ENCODE measurements around the gene ASTN2.

The ASTN2 gene, protein sequence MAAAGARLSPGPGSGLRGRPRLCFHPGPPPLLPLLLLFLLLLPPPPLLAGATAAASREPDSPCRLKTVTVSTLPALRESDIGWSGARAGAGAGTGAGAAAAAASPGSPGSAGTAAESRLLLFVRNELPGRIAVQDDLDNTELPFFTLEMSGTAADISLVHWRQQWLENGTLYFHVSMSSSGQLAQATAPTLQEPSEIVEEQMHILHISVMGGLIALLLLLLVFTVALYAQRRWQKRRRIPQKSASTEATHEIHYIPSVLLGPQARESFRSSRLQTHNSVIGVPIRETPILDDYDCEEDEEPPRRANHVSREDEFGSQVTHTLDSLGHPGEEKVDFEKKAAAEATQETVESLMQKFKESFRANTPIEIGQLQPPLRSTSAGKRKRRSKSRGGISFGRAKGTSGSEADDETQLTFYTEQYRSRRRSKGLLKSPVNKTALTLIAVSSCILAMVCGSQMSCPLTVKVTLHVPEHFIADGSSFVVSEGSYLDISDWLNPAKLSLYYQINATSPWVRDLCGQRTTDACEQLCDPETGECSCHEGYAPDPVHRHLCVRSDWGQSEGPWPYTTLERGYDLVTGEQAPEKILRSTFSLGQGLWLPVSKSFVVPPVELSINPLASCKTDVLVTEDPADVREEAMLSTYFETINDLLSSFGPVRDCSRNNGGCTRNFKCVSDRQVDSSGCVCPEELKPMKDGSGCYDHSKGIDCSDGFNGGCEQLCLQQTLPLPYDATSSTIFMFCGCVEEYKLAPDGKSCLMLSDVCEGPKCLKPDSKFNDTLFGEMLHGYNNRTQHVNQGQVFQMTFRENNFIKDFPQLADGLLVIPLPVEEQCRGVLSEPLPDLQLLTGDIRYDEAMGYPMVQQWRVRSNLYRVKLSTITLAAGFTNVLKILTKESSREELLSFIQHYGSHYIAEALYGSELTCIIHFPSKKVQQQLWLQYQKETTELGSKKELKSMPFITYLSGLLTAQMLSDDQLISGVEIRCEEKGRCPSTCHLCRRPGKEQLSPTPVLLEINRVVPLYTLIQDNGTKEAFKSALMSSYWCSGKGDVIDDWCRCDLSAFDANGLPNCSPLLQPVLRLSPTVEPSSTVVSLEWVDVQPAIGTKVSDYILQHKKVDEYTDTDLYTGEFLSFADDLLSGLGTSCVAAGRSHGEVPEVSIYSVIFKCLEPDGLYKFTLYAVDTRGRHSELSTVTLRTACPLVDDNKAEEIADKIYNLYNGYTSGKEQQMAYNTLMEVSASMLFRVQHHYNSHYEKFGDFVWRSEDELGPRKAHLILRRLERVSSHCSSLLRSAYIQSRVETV (N-terminal part only)

DNA sequence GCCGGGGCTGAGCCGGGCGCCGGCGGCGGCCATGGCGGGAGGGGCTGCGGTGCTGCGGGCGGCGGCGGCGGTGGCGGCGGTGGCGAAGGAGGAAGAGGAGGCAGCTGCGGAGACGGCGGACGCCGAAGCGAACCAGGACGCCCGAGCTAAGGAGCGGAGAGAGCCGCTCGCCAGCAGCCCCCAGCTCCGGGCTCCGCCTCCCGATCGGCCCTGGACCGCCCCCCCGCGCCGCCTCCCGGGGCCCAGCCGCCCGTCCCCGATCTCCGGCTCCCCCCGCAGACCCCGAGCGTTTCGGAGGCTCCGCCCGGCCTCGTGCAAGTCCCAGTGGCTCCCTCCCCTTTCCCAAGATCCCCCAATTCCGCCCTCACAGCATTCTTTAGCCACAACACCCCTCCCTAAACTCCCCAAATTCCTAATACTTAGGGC, at the start of gene ASTN2:
Gene ASTN2 (minus strand): TSS at position 152 of the 426 bp plus-strand sequence. CDS start 119 bp downstream, at position 33.
- DNase-seq (ENCODE audit: low read depth), result no peak

DNA sequence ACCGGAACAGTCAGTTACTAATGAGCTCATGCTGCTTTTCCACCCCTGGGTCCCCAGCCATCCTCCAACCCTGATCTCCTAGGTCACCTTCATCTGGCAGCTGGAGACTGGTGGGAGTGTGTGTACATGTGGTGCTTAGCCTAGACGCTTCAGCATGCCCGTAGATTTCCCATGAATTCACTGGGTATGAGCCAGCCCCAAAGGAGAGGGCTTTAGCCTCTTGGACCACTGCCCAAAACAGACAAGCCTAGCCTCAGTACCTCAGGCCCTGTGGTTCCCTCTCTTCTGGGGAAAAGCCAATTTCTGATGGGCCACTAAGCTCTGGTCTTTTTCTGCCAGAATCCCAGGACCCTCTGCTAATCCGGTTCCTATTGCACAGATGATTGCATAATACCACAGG, 48.0 kb upstream of the ASTN2 start:
- no peak for DNase-seq (ENCODE audit: low read depth)

DNA sequence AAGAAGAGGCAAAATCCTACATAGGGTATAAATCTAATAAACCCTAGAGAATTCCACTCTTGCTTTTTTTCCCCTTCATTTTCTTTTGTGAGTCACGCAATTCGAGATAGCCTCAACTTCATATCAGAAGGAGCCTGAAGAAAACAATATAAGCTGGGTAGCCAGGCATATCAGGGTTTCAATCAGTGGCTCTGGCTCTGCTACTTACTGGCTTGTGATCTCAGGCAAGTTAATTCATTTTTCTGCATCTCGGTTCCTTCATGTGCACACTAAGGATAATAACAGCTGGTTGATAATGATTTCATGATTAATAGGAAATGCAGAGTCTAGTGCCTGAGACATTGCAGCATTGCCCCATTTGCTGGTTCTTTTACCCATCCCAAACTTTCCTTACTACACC, 46.5 kb upstream of the ASTN2 start:
- DNase-seq (ENCODE audit: low read depth), result no peak

DNA sequence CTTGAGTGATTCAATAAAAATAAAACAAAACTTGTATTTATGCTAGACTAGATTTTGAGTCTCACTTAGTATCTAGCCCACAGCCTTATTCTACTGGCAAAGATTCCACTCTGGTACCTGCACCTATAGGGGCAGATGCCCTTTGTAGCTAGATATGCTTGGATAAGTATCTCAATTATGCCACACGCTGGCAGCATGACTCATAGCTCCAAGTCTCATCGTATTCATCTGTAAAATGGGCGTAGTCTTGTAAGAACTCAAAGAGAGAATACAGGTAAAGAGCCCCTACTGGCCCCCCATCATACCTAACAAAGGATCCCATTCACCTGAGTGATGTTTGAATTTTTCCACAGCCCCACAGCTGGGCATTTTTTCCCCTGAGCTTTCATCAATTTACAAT, 45.9 kb upstream of the ASTN2 start:
- no peak for DNase-seq (ENCODE audit: low read depth)

DNA sequence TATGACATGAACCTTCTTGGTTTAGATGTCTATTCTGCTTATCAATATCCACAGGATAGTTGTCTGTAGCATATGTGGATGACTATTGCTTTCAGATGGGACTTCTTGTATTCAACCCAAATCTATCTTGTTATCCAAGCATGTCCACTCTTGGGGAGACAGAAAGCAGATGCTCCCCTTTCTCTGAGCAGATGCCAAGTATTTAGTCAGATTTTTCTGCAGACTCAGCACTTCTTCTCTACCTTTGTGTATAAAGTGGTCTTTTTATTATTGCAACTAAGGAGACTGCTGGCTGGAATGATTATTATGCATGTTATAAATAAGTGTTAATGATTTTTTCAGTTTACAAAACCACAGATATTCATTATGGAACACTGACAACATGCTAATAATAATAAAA, 45.1 kb upstream of the ASTN2 start:
- no peak for DNase-seq (ENCODE audit: low read depth)

DNA sequence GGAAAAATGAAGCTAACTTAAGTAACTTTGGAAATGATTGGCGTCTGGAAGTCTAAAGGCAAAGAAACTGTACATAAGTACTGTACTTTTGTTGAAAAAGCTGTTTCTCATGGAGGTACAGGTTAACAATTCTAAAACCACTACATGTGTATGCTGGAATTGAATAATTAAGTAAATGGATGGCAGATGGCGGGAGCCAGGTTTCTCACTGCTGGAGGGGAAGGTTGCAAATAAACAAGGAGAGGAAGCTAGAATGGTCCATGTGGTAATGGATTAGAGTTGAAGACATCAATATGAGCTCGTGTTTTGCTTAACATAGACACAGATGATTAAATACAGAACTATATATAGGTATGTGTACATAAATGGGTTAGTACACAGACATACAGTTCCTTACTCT, 43.2 kb upstream of the ASTN2 start:
- DNase-seq (ENCODE audit: low read depth), result no peak

DNA sequence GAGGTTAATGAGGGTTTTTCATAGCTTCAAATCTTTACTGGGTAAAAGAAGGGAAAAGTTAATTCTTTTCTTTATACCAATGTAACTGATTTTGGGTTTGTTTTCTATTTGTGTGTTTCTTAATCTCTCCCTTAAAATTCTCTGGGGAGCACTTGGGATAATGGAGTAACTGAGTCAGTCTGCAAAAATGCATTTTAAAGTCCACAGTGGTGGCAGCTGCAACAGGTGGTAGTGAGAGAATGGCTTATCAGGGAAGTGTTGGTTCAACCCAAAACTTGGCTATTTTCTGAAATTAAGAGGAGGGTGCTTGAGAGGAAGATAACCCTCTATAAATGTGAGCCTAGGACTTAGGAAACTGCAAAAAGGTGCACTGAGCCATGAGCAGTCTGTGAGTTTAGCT, 39.9 kb upstream of the ASTN2 start:
- DNase-seq (ENCODE audit: low read depth), result no peak

DNA sequence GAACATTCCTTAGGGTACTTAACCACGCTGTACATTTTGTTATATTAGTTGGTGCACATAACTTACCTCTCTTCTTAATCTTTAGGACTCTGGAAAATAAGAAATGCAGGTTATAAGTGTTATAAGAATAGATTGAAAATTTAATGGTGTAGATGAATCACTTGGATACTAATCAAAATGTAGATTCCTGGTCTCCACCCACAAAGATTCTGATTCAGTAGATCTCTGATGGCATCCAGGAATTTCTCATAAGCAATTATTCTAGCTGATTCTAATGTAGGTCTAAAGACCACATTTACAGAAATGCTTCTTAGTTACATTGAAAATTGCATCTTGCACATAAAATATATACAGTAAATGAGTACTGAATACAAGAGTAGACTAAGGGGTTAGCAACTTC, 38.9 kb upstream of the ASTN2 start:
- DNase-seq (ENCODE audit: low read depth), result no peak

DNA sequence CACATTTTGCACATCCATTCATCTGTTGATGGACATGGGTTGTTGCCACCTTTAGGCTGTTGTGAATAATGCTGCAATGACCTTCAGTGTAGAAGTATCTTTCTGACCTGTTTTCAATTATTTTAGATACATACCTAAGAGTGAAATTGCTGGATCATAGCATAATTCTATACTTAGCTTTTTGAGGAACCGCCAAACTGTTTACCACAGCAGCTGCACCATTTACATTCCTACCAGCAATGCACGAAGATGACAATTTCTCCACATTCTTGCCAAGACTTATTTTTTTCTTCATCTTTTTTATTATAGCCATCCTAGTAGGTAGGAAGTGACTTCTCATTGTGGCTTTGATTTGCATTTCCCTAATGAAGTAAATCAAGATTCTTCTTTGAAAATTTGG, 36.5 kb upstream of the ASTN2 start:
- no peak for DNase-seq (ENCODE audit: low read depth)

DNA sequence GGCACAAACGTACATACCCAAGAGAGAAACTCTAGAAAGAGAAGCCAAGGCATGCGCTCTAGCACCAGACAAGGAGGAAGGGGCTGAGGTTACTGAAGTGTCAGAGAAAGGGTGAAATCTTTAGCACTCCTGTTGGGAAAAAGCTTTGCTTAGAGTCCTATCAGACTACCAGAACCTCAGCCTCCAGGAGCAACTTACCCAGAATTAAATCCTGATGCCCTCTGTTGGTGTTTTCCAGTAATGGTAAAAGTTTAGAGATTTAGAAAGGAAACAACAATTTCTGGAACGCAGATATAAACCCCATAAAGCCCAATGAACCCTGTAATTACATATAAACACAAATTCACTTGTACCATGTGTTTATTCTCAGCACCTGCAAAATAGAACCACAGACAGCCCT, 33.2 kb upstream of the ASTN2 start:
- no peak for DNase-seq (ENCODE audit: low read depth)

DNA sequence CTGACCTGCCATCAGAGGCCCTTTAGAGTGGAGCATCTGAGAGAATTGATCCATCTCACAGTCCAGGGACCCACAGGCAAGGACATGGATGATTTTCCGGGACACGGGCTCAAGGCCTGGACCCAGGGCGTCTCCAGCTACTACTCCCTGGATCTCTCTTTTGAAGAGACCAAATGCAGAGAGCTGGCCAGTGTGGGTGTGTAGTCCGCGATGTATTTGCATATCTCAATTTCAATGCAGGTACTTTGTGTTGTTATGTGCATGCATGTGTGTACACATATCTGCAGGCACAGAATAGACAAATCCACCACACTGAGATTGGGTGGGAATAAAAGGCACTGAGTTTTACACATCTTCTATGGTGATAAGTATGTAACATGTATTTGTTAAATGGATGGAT, 30.8 kb upstream of the ASTN2 start:
- no peak for DNase-seq (ENCODE audit: low read depth)

DNA sequence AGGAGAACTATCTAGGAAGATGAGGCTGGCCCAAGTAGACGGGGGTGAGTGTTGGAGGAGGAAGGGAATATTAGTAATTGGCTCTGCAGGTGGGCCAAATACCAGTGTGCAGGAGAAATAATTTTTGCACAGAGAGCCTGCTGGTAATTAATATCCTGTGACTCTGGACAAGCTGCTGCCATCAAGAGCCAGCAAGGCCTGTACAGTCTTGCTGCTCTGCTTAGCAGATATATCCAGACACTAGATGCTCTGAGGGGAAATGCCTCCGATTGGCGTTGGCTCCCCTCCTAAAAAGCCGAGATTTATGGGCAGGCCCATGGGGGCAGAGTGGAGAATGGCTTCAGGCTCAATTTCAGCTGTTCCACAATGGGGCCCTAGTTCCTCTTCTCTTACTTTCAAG, 29.6 kb upstream of the ASTN2 start:
- DNase-seq (ENCODE audit: low read depth), result no peak

DNA sequence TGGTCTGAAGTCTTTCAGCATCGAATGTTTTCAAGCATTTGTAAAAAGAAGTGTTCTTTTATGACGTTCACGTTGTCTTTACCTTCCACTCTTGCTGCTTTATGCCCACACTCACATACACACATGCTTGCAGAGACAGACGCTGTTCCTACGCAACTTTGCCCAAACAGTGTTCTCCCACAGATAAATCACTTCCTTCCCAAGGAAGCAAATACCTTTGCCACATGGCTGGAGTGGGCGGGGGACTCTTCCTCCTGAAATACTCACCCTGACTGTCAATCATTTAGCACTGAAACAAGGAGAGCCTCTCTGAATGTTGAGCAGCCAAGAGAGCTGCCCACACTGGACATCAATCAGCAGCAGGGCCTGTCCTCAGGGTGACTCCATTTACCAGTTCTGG, 22.4 kb upstream of the ASTN2 start:
- DNase-seq (ENCODE audit: low read depth), result no peak

DNA sequence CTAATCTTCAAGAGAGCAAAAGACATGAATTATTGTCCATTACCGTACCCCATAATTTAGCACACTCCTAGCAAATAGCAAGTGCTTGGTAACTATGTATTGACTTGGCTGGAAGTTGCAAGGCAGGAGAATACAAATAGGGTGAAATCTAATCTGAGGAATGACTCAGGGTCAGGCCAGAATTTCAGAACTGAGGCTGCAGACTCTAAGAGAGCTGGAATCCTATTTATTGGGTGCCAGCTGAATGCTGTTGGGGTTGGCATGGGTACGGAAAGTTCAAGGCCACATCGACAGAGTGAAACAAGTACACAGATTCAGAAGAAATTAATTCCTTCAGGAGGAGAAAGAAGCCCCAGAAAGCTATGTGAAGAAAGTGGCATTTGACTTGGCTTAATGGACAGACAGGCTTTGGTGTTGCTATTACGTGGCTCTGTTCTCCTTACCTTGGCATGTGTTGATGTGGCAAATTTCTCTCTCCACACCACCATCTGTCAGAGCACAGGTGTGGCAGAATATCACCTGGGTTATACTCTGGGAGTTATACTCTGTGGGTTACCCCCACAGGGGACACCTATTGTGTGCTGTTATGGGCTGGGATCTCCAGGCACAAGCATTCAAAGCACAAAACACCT, 20.9 kb upstream of the ASTN2 start:
- DNase-seq (ENCODE audit: low read depth), result no peak

DNA sequence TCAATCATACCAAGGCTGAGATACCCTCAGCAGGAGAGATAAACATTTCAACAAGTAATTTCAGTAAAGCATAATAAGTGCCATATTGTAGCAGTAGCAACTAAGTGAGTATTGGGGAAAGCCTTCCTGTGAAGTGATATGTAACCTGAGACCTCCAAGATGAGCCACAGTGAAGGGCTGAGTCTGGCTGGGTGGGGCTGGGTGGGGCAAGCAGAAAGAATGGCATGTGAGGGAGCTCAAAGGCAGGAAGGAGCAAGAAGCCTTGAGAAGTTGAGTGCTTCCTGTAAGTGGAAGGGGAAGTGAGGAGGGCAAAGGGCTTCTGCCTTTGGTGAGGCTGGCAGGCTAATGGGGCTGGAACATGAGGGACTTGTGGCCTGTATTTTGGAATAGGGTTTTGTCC, 19.7 kb upstream of the ASTN2 start:
- DNase-seq (ENCODE audit: low read depth), result no peak

DNA sequence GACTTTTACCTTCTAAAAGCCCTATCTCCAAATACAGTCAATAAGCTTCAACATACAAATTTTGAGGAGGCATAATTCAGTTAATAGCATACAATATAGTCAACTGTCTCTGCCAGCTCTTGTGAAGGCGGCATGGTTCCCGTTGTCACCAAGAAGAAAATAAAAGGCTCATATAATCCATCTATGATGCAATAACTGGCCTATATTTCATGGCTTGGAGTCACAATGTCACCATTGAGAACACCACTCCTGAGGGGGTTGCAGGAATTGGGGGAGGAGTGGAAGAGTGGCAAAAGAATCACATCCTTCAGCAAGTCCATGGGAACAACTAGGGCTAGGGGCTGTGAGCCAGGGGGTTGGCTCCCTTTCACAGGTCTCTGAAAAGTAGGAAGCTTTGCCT, 16.0 kb upstream of the ASTN2 start:
- no peak for DNase-seq (ENCODE audit: low read depth)

DNA sequence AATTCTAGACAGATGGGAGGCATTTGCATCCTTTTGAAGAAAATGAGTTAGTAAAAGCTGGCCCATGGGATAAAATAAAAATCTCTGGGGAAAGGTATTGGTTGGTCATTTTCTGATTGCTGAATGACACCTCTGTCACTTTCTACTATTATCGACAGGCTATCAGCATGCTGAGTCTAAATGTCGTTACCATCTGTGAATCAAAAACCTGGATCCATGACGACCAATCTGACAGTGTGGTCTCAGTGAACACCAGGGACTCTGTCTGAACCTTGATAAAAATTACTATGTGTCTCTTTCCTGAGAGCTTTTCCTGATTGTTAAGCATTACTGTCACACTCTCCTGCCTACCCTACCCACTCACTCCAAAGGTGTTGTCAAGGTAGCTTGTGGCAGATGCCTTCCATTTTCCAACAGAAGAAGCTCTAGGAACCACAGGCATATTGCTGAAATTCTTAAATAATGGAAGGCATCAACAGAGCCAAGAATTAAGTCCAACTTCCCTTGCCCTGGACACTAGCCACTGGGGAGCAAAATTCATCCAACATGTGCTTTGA, 12.6 kb upstream of the ASTN2 start:
- no peak for DNase-seq (ENCODE audit: low read depth)

DNA sequence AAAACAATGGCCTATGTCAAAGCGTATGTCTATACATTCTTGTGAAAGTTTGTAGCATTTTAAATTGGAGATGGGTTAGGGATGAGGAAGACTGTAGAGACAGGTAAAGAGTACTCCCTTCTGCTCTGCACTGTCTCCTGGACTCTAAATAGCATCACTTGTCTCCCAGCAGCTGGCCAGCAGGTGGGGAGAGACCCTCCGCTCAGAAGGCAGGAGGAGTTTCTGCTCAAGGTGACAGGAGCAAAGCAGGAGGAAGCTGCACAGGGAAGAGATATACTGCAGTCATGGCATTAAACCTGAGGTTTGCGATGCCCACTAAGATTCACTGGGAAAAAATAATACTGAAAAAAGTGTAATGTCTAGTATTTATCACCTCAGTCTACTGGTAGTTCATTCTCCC, 10.7 kb upstream of the ASTN2 start:
- no peak for DNase-seq (ENCODE audit: low read depth)

DNA sequence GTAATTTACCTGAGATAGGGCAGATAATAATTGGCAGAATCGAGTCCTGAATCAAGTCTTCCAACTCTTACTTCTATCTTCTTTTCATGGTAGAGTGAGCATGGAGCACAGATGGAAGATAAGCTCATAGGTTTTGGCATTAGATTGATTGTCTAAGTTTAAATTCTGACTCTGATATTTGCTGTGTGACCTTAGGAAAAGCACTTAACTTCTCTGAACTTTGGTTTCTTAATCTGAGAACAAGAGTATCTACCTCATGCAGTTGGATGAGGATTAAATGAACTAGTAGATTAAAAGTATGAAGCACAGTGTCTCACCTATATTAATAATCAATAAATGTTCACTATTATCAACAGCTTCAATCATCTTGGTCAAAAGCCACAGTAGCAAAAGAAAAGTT, 9.4 kb upstream of the ASTN2 start:
- DNase-seq (ENCODE audit: low read depth), result no peak

DNA sequence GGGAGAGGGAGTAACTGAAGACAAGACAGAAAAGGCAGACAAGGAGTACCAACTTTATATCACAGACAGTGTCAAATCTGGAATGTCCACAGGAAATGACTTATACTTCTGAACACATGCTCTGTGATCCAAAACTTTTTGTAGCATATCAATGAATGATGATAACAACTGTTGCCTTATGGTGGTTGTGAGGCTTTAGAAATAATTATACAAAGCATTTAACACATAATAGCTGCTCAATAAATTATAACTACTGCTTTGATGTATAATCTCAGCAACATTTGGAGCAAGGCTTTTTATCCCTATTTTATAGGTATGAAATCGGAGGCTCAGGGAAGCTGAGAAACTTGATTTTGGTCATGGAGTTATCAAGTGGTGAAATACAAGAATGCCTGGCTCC, 3.3 kb upstream of the ASTN2 start:
- no peak for DNase-seq (ENCODE audit: low read depth)

DNA sequence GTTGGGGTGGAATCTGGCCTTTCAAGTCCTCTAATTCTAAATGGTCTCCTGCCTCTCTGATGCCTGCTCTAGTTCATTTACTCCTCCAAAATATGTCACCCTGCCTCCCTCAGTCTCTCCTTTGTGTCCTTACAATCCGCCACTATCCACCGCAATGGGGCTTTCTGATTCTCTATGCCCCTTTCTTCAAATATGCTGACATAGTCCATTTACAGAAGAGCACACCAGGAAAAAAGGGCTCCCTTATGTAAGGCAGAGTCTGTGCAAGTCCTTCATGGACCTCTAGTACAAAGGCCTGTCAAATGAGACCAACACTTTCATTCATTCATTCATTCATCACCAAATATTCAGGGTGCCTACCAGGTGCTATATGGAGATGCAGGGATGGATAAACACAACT, 2.0 kb upstream of the ASTN2 start:
- DNase-seq (ENCODE audit: low read depth), result no peak
